H1 (cell line): Measurements from ENCODE around the gene PSMF1.

Experiments
- CHD2 ChIP-seq: IDR thresholded peaks from 2 replicates; pipeline ENCODE4 v1.6.1; 2012; ENCODE audit warnings: low read length, improper control_type of control experiment
- GABPA ChIP-seq: IDR thresholded peaks from 2 replicates; pipeline ENCODE4 v1.6.1; 2011; ENCODE audit warnings: mild to moderate bottlenecking, low read length, moderate library complexity, borderline replicate concordance; ENCODE audit not compliant: insufficient read depth
- POLR2A ChIP-seq, 2 experiments: IDR thresholded peaks; 1 replicate in 1 of 2; 2 replicates in 1 of 2; pipeline ENCODE4 v1.6.1; 2011; ENCODE audit warnings: low read depth in 2 of 2, low read length in 2 of 2, mild to moderate bottlenecking in 2 of 2; ENCODE audit errors: control extremely low read depth in 1 of 2
- SIX5 ChIP-seq: IDR thresholded peaks from 2 replicates; pipeline ENCODE4 v1.6.1; 2011; ENCODE audit warnings: mild to moderate bottlenecking, low read depth, low read length
- TF ChIP-seq, protein P1 (sequence below), 3 experiments: IDR thresholded peaks; 1 replicate in 2 of 3; 2 replicates in 1 of 3; pipeline versions ENCODE4 v1.5.1 to v1.6.1; 2011; ENCODE audit warnings: low read length in 3 of 3, mild to moderate bottlenecking in 3 of 3, inconsistent platforms in 2 of 3, low read depth in 1 of 3, moderate library complexity in 1 of 3; ENCODE audit not compliant: insufficient read depth in 1 of 3; ENCODE audit errors: control extremely low read depth in 1 of 3
- TF ChIP-seq, protein P2 (sequence below): IDR thresholded peaks from 2 replicates; pipeline ENCODE4 v1.6.1; 2011; ENCODE audit warnings: low read length, improper control_type of control experiment

DNA sequence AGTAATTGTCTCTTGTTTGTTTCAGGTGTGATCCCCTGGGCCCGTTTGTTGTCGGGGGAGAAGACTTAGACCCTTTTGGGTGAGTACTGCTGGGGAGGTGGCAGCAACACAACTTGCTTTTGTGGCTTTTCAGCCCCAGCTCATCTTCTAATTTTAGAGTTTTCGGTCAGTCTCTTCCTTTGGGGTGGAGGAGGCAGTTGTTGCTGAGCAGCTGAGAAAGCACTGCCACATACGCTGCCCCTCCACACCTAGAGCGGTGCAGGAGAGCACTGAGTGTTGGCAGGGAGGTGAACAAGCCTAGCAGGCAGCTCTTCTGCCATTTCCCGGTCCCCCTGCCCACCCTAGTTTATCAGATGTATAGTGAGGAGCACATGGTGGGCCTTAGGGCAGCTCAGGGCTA, 44.7 kb downstream of the PSMF1 start:
- TF ChIP-seq, protein P1, sequence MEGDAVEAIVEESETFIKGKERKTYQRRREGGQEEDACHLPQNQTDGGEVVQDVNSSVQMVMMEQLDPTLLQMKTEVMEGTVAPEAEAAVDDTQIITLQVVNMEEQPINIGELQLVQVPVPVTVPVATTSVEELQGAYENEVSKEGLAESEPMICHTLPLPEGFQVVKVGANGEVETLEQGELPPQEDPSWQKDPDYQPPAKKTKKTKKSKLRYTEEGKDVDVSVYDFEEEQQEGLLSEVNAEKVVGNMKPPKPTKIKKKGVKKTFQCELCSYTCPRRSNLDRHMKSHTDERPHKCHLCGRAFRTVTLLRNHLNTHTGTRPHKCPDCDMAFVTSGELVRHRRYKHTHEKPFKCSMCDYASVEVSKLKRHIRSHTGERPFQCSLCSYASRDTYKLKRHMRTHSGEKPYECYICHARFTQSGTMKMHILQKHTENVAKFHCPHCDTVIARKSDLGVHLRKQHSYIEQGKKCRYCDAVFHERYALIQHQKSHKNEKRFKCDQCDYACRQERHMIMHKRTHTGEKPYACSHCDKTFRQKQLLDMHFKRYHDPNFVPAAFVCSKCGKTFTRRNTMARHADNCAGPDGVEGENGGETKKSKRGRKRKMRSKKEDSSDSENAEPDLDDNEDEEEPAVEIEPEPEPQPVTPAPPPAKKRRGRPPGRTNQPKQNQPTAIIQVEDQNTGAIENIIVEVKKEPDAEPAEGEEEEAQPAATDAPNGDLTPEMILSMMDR (IDR thresholded peaks at IDR 0.05; ENCODE audit: control extremely low read depth in 1 of 3, insufficient read depth in 1 of 3, low read depth in 1 of 3, low read length in 3 of 3), result no peak
- TF ChIP-seq, protein P2, sequence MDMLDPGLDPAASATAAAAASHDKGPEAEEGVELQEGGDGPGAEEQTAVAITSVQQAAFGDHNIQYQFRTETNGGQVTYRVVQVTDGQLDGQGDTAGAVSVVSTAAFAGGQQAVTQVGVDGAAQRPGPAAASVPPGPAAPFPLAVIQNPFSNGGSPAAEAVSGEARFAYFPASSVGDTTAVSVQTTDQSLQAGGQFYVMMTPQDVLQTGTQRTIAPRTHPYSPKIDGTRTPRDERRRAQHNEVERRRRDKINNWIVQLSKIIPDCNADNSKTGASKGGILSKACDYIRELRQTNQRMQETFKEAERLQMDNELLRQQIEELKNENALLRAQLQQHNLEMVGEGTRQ, result no peak
- TF ChIP-seq CHD2, result no peak
- no peak for TF ChIP-seq POLR2A (IDR thresholded peaks at IDR 0.05; ENCODE audit: control extremely low read depth in 1 of 2, low read depth in 2 of 2, low read length in 2 of 2)
- no peak for TF ChIP-seq SIX5
- no peak for TF ChIP-seq GABPA
